Neural crest cell (in vitro differentiated cells): ENCODE results near the gene FOXP1. TPM values are rescaled to one million over a fixed set of nuclear protein-coding genes. Genes with fewer than 3 reads are reported as not detected.

Experiments
- DNase-seq: peaks from one replicate; pipeline ENCODE4 v3.0.0; 2021; ENCODE audit warnings: low read depth, mixed read lengths, low spot score
- H3K27ac Mint-ChIP-seq: one replicate; pipeline ENCODE4 v1.8.0; 2021; ENCODE audit warnings: mild to moderate bottlenecking, mixed read lengths; ENCODE audit not compliant: unreplicated experiment
- H3K27me3 Mint-ChIP-seq: 2 replicates; pipeline ENCODE4 v1.8.0; 2021; ENCODE audit warnings: low read depth, mild to moderate bottlenecking, mixed read lengths
- H3K36me3 Mint-ChIP-seq: 2 replicates; pipeline ENCODE4 v1.8.0; 2021; ENCODE audit warnings: low read depth, mild to moderate bottlenecking, mixed read lengths
- H3K4me1 Mint-ChIP-seq: 2 replicates; pipeline ENCODE4 v1.8.0; 2021; ENCODE audit warnings: mixed read lengths
- H3K4me3 Mint-ChIP-seq: one replicate; pipeline ENCODE4 v1.8.0; 2021; ENCODE audit warnings: mild to moderate bottlenecking, mixed read lengths
- H3K9me3 Mint-ChIP-seq: 2 replicates; pipeline ENCODE4 v1.8.0; 2021; ENCODE audit warnings: mixed read lengths
- CTCF ChIP-seq: fragments of 200-600 bp; sonication (generic); conservative IDR thresholded peaks from 2 replicates; pipeline ENCODE4 v1.5.0; 2021; ENCODE audit warnings: antibody characterized with exemption, mild to moderate bottlenecking
- total RNA-seq: library from RNA; stranded (reverse); gene quantifications from 2 replicates; pipeline ENCODE4 v1.2.1, GENCODE V29; 2021

The FOXP1 gene
- total RNA-seq, 1 donor from 2014 or later, result 22.8 TPM

GRCh38 chr3:71031181-71031580 lies 552.3 kb downstream of the FOXP1 start:
- no peak for TF ChIP-seq CTCF
- no peak overlapping the region for H3K4me3 Mint-ChIP-seq
- H3K27ac Mint-ChIP-seq, result no peak overlapping the region

GRCh38 chr3:71030748-71031147 lies 552.8 kb downstream of the FOXP1 start:
- Mint-ChIP-seq H3K4me3 (no peak overlapping the region), H3K4me1 (no peaks in the 10 kb centered on the region), H3K27ac (no peak overlapping the region), H3K27me3 (no peaks in the 10 kb centered on the region), H3K9me3 (no peaks in the 10 kb centered on the region), H3K36me3 (peaks cover 6% of the 10 kb centered on the region)
- no peak for DNase-seq
- TF ChIP-seq CTCF, result no peak

More at GRCh38 chr3:71031181-71031580, 552.3 kb downstream of the FOXP1 start:
- no peaks in the 10 kb centered on the region for H3K27me3 Mint-ChIP-seq
- DNase-seq, result no peak
- H3K9me3 Mint-ChIP-seq, result no peaks in the 10 kb centered on the region
- H3K4me1 Mint-ChIP-seq, result no peaks in the 10 kb centered on the region
- peaks cover 6% of the 10 kb centered on the region for H3K36me3 Mint-ChIP-seq

DNA sequence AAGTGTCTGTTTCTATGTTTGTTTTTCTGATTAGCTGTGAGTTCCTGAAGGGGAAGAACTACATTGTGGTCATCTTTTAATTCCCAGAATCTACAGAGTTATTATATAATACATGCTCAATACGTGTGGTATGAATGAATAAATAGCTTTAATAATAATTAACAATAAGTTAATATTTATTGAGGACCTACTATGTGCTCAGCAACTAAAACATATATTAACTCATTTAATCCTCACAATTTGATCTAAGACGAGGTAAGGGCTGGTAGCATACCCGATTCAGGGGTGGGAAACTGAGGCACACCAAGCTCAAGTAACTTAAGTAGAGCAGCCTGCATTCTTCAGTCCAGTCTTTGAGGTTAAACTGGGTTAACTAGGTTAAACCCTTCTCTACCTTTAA lies 553.8 kb downstream of the FOXP1 start:
- TF ChIP-seq CTCF, result no peak
- peaks cover 6% of the 10 kb centered on the region for H3K36me3 Mint-ChIP-seq
- no peaks in the 10 kb centered on the region for H3K9me3 Mint-ChIP-seq
- no peak for DNase-seq
- H3K27me3 Mint-ChIP-seq, result no peaks in the 10 kb centered on the region
- no peak overlapping the region for H3K4me3 Mint-ChIP-seq
- H3K4me1 Mint-ChIP-seq, result no peaks in the 10 kb centered on the region
- no peak overlapping the region for H3K27ac Mint-ChIP-seq

GRCh38 chr3:71028802-71029201 lies 554.7 kb downstream of the FOXP1 start:
- Mint-ChIP-seq H3K4me3 (no peak overlapping the region), H3K27me3 (no peaks in the 10 kb centered on the region), H3K36me3 (peaks cover 6% of the 10 kb centered on the region), H3K27ac (no peak overlapping the region), H3K4me1 (peaks cover 8% of the 10 kb centered on the region), H3K9me3 (no peaks in the 10 kb centered on the region)
- TF ChIP-seq CTCF, result no peak
- no peak for DNase-seq

- Mint-ChIP-seq H3K36me3 (peaks cover 6% of the 10 kb centered on the region), H3K4me3 (no peak overlapping the region), H3K9me3 (no peaks in the 10 kb centered on the region), H3K27me3 (no peaks in the 10 kb centered on the region), H3K27ac (no peak overlapping the region), H3K4me1 (peaks cover 13% of the 10 kb centered on the region)
- TF ChIP-seq CTCF, result no peak
- no peak for DNase-seq
Observed at GRCh38 chr3:71028184-71028583, 555.3 kb downstream of the FOXP1 start.
